SK-N-SH treated with all-trans-retinoic acid at 6 μM for 48 hours (cell line): ENCODE results near the gene SLCO3A1.

Source experiments
- ATAC-seq: fragments of 200-7000 bp; cut with Tn5 transposase; 3 replicates; pipeline ENCODE4 v1.9.1; 2020; ENCODE audit warnings: mild to moderate bottlenecking, moderate library complexity
- ARNTL ChIP-seq: fragments of 450-650 bp; formaldehyde crosslinking; IDR thresholded peaks from 2 replicates; pipeline ENCODE4 v1.5.0; 2020; ENCODE audit warnings: low read depth, mild to moderate bottlenecking, moderate library complexity, borderline replicate concordance
- BACH2 ChIP-seq: fragments of 250-450 bp; sonication (Bioruptor Pico); IDR thresholded peaks from 2 replicates; pipeline ENCODE4 v1.9.0; 2021; ENCODE audit warnings: mild to moderate bottlenecking, borderline replicate concordance
- CSDC2 ChIP-seq: fragments of 250-450 bp; sonication (Bioruptor Pico); IDR thresholded peaks from 2 replicates; pipeline ENCODE4 v1.5.0; 2020; ENCODE audit warnings: mild to moderate bottlenecking, moderate library complexity
- GLIS3 ChIP-seq: fragments of 250-450 bp; sonication (Bioruptor Pico); IDR thresholded peaks from 2 replicates; pipeline ENCODE4 v1.5.0; 2020; ENCODE audit warnings: mild to moderate bottlenecking, moderate library complexity
- ISL1 ChIP-seq: fragments of 250-450 bp; sonication (Bioruptor Pico); IDR thresholded peaks from 2 replicates; pipeline ENCODE4 v2.1.2; 2022; ENCODE audit warnings: mild to moderate bottlenecking, moderate library complexity
- RARB ChIP-seq: fragments of 250-450 bp; sonication (Bioruptor Pico); IDR thresholded peaks from 2 replicates; pipeline ENCODE4 v1.8.0; 2021; ENCODE audit warnings: mild to moderate bottlenecking, moderate library complexity
- SNAI2 ChIP-seq: fragments of 250-450 bp; sonication (Bioruptor Pico); IDR thresholded peaks from 2 replicates; pipeline ENCODE4 v1.5.0; 2020; ENCODE audit warnings: mild to moderate bottlenecking, moderate library complexity
- TCF4 ChIP-seq: fragments of 250-450 bp; sonication (Bioruptor Pico); IDR thresholded peaks from 2 replicates; pipeline ENCODE4 v1.8.0; 2021; ENCODE audit warnings: mild to moderate bottlenecking, moderate library complexity, borderline replicate concordance
- TOX ChIP-seq: fragments of 250-450 bp; sonication (Bioruptor Pico); IDR thresholded peaks from 2 replicates; pipeline ENCODE4 v1.8.0; 2021; ENCODE audit warnings: mild to moderate bottlenecking, moderate library complexity, borderline replicate concordance
- ZC3H10 ChIP-seq: fragments of 250-450 bp; sonication (Bioruptor Pico); IDR thresholded peaks from 2 replicates; pipeline ENCODE4 v1.5.1; 2021; ENCODE audit warnings: mild to moderate bottlenecking, moderate library complexity
- ZFP3 ChIP-seq: fragments of 250-450 bp; sonication (Bioruptor Pico); IDR thresholded peaks from 2 replicates; pipeline ENCODE4 v1.5.0; 2020; ENCODE audit warnings: mild to moderate bottlenecking, moderate library complexity
- ZNF565 ChIP-seq: fragments of 450-650 bp; formaldehyde crosslinking; conservative IDR thresholded peaks from 2 replicates; pipeline ENCODE4 v1.5.0; 2020; ENCODE audit warnings: low read depth, mild to moderate bottlenecking, moderate library complexity
- ZNF70 ChIP-seq: fragments of 450-650 bp; formaldehyde crosslinking; IDR thresholded peaks from 2 replicates; pipeline ENCODE4 v1.5.0; 2020; ENCODE audit warnings: mild to moderate bottlenecking, moderate library complexity
- ZNF8 ChIP-seq: fragments of 450-650 bp; formaldehyde crosslinking; IDR thresholded peaks from 2 replicates; pipeline ENCODE4 v1.5.0; 2020; ENCODE audit warnings: mild to moderate bottlenecking, moderate library complexity
- TF ChIP-seq, protein P1 (sequence below): fragments of 250-450 bp; sonication (Bioruptor Pico); IDR thresholded peaks from 2 replicates; pipeline ENCODE4 v1.5.1; 2021; ENCODE audit warnings: mild to moderate bottlenecking, moderate library complexity
- TF ChIP-seq, protein P2 (sequence below): fragments of 250-450 bp; sonication (Bioruptor Pico); IDR thresholded peaks from 2 replicates; pipeline ENCODE4 v1.5.0; 2020; ENCODE audit warnings: mild to moderate bottlenecking, moderate library complexity
- TF ChIP-seq, protein P3 (sequence below): fragments of 250-450 bp; sonication (Bioruptor Pico); IDR thresholded peaks from 2 replicates; pipeline ENCODE4 v1.8.0; 2020; ENCODE audit warnings: mild to moderate bottlenecking, moderate library complexity, borderline replicate concordance
- TF ChIP-seq, protein P4 (sequence below): fragments of 250-450 bp; sonication (Bioruptor Pico); IDR thresholded peaks from 2 replicates; pipeline ENCODE4 v1.8.0; 2021; ENCODE audit warnings: low read depth, mild to moderate bottlenecking, moderate library complexity, borderline replicate concordance
- TF ChIP-seq, protein P5 (sequence below): fragments of 250-450 bp; sonication (Bioruptor Pico); IDR thresholded peaks from 2 replicates; pipeline ENCODE4 v1.5.1; 2020; ENCODE audit warnings: low read depth, mild to moderate bottlenecking, moderate library complexity

SLCO3A1 gene

DNA sequence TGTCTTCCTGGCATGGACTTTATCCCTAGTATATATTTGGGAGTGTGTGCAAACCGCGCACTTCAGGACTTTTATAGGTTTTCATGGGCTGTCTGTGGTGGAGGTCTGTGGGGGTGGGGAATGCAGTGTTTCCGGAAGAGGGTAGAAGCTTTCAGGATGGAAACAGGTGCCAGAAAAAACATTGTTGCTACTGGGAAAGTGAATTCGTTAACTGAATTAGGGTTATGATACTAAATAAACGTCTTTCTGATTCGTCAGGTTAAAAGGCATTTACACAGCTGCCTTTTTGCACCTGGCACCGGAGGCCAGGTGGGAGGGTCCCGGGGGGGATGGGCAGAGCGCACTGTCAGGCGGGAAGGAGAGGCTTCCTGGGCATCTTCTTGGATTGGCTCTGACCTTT, 62.1 kb downstream of the SLCO3A1 start:
- ATAC-seq = no peak
- TF ChIP-seq BACH2 = no peak
- TF ChIP-seq TCF4 (CRISPR knock-in tag) = no peak
- TF ChIP-seq, protein P1, sequence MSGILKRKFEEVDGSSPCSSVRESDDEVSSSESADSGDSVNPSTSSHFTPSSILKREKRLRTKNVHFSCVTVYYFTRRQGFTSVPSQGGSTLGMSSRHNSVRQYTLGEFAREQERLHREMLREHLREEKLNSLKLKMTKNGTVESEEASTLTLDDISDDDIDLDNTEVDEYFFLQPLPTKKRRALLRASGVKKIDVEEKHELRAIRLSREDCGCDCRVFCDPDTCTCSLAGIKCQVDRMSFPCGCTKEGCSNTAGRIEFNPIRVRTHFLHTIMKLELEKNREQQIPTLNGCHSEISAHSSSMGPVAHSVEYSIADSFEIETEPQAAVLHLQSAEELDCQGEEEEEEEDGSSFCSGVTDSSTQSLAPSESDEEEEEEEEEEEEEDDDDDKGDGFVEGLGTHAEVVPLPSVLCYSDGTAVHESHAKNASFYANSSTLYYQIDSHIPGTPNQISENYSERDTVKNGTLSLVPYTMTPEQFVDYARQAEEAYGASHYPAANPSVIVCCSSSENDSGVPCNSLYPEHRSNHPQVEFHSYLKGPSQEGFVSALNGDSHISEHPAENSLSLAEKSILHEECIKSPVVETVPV (CRISPR knock-in tag) = no peak
- TF ChIP-seq TOX (CRISPR knock-in tag) = no peak
- no peak for TF ChIP-seq ZNF70 (CRISPR knock-in tag)
- TF ChIP-seq, protein P2, sequence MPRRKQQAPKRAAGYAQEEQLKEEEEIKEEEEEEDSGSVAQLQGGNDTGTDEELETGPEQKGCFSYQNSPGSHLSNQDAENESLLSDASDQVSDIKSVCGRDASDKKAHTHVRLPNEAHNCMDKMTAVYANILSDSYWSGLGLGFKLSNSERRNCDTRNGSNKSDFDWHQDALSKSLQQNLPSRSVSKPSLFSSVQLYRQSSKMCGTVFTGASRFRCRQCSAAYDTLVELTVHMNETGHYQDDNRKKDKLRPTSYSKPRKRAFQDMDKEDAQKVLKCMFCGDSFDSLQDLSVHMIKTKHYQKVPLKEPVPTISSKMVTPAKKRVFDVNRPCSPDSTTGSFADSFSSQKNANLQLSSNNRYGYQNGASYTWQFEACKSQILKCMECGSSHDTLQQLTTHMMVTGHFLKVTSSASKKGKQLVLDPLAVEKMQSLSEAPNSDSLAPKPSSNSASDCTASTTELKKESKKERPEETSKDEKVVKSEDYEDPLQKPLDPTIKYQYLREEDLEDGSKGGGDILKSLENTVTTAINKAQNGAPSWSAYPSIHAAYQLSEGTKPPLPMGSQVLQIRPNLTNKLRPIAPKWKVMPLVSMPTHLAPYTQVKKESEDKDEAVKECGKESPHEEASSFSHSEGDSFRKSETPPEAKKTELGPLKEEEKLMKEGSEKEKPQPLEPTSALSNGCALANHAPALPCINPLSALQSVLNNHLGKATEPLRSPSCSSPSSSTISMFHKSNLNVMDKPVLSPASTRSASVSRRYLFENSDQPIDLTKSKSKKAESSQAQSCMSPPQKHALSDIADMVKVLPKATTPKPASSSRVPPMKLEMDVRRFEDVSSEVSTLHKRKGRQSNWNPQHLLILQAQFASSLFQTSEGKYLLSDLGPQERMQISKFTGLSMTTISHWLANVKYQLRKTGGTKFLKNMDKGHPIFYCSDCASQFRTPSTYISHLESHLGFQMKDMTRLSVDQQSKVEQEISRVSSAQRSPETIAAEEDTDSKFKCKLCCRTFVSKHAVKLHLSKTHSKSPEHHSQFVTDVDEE (CRISPR knock-in tag) = no peak
- no peak for TF ChIP-seq SNAI2 (CRISPR knock-in tag)
- TF ChIP-seq ZFP3 = no peak
- no peak for TF ChIP-seq ZNF565 (CRISPR knock-in tag)

DNA sequence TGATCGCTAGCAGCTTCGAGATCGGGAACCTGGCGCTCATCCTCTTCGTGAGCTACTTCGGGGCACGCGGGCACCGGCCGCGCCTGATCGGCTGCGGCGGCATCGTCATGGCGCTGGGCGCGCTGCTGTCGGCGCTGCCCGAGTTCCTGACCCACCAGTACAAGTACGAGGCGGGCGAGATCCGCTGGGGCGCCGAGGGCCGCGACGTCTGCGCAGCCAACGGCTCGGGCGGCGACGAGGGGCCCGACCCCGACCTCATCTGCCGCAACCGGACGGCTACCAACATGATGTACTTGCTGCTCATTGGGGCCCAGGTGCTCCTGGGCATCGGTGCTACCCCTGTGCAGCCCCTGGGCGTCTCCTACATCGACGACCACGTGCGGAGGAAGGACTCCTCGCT, 62.5 kb downstream of the SLCO3A1 start:
- no peak for TF ChIP-seq CSDC2 (CRISPR knock-in tag)
- no peak for TF ChIP-seq GLIS3 (CRISPR knock-in tag)
- TF ChIP-seq ZNF8 (CRISPR knock-in tag) = no peak
- ATAC-seq = no peak

DNA sequence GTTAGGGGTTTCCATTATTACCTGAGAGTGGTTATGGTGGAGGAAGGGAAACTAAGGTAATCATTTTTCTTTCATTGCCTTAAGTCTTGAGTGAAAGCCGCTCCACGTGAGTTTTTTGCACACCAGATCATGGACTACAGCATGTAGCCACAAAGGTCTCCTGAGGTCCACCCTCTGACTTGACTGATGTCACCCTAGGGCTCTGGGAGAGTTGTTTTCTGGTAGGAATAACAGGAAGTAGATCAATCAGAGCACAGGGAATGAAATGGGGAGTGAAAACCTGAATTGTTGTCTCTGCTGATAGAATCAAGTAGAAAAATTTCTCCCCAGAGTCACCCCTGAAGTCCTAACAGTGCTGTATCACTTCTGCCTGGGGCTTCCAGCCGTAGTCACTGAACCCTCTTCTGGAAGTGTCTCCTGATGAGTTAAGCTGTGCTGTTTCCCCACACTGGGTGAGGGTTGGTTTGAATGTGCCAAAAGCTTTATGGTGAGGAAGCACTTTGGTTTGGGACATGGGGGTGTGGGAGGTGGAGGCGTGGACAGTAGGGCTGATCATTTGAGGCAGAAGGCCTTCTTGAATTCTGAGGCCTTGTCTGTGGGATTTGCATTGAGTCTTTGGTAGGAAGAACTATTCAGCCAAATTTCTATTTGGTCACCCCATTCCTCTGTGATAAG, 64.3 kb downstream of the SLCO3A1 start:
- ATAC-seq = no peak
- no peak for TF ChIP-seq ZC3H10 (CRISPR knock-in tag)
- no peak for TF ChIP-seq ZNF8 (CRISPR knock-in tag)
- TF ChIP-seq TOX (CRISPR knock-in tag) = no peak

DNA sequence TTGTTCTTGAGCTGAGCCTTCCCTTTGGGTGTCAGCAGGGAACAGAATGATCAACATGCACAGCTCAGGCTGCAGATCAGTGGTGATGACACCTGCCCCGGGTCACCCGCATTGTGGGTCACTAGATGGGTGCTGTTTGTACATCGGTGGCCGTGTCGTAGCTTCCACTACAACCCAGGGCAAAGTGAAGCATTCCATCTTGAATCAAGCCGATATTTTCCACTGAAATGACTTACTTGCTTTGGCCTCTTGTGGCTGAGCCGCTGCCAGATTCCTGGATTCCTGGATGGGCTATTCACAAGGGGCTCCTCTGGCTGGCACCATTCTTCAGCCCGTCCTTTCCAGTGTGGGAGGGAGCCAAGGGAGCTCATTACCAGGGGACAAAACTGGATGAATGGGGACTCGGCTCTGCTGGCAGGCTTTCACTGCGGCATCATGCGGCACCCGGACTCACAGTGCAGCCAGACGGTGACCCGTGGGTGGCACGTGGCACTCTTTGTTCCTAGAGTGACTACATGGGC, 65.6 kb downstream of the SLCO3A1 start:
- TF ChIP-seq, protein P3, sequence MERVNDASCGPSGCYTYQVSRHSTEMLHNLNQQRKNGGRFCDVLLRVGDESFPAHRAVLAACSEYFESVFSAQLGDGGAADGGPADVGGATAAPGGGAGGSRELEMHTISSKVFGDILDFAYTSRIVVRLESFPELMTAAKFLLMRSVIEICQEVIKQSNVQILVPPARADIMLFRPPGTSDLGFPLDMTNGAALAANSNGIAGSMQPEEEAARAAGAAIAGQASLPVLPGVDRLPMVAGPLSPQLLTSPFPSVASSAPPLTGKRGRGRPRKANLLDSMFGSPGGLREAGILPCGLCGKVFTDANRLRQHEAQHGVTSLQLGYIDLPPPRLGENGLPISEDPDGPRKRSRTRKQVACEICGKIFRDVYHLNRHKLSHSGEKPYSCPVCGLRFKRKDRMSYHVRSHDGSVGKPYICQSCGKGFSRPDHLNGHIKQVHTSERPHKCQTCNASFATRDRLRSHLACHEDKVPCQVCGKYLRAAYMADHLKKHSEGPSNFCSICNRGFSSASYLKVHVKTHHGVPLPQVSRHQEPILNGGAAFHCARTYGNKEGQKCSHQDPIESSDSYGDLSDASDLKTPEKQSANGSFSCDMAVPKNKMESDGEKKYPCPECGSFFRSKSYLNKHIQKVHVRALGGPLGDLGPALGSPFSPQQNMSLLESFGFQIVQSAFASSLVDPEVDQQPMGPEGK (CRISPR knock-in tag) = no peak
- TF ChIP-seq, protein P4, sequence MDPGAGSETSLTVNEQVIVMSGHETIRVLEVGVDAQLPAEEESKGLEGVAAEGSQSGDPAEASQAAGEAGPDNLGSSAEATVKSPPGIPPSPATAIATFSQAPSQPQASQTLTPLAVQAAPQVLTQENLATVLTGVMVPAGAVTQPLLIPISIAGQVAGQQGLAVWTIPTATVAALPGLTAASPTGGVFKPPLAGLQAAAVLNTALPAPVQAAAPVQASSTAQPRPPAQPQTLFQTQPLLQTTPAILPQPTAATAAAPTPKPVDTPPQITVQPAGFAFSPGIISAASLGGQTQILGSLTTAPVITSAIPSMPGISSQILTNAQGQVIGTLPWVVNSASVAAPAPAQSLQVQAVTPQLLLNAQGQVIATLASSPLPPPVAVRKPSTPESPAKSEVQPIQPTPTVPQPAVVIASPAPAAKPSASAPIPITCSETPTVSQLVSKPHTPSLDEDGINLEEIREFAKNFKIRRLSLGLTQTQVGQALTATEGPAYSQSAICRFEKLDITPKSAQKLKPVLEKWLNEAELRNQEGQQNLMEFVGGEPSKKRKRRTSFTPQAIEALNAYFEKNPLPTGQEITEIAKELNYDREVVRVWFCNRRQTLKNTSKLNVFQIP (CRISPR knock-in tag) = no peak
- TF ChIP-seq SNAI2 (CRISPR knock-in tag) (no peak), BACH2 (no peak), ZFP3 (no peak), ISL1 (CRISPR knock-in tag) (no peak), RARB (CRISPR knock-in tag) (no peak), ARNTL (CRISPR knock-in tag) (no peak)
- ATAC-seq = no peak

DNA sequence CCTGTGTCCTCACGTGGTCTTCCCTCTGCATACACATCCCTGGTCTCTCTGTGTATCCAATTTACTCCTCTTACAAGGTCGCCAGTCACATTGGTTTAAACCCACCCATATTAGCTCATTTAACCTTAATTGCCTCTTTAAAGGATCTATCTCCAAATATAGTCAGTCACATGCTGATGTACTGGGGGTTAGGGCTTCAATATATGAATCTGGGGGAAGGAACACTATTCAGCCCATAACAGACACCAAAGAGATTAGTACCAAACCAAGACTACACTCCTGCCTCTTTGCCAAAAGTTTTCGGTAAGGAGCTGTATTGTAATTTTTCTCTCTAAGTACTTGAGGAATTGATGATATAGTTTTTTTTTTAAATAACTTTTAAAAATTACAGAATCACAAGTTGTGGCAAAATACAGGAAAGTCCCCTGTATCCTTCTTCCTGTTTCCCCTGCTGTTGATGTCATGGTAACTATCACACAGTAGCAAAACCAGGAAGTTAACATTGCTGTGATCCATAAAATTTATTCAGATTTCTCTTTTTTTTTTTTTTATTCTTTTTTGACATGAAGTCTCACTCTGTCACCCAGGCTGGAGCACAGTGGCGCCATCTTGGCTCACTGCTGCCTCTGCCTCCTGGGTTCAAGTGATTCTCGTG, 67.8 kb downstream of the SLCO3A1 start:
- ATAC-seq = no peak
- TF ChIP-seq, protein P3 (CRISPR knock-in tag) = no peak
- no peak for TF ChIP-seq CSDC2 (CRISPR knock-in tag)
- TF ChIP-seq, protein P5, sequence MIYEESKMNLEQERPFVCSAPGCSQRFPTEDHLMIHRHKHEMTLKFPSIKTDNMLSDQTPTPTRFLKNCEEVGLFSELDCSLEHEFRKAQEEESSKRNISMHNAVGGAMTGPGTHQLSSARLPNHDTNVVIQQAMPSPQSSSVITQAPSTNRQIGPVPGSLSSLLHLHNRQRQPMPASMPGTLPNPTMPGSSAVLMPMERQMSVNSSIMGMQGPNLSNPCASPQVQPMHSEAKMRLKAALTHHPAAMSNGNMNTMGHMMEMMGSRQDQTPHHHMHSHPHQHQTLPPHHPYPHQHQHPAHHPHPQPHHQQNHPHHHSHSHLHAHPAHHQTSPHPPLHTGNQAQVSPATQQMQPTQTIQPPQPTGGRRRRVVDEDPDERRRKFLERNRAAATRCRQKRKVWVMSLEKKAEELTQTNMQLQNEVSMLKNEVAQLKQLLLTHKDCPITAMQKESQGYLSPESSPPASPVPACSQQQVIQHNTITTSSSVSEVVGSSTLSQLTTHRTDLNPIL = no peak
- TF ChIP-seq TCF4 (CRISPR knock-in tag) = no peak
- no peak for TF ChIP-seq ZNF565 (CRISPR knock-in tag)
- TF ChIP-seq ZNF8 (CRISPR knock-in tag) = no peak
- TF ChIP-seq, protein P4 (CRISPR knock-in tag) = no peak
- TF ChIP-seq TOX (CRISPR knock-in tag) = no peak
- TF ChIP-seq SNAI2 (CRISPR knock-in tag) = no peak
